HEK293T (cell line): Measurements from ENCODE around the gene PRKG2.

ENCODE experiments used
- BHLHE40 ChIP-seq: fragments of 450-650 bp; IDR thresholded peaks from 2 replicates; pipeline ENCODE4 v1.6.1; 2016; ENCODE audit warnings: mild to moderate bottlenecking, moderate library complexity, borderline replicate concordance
- CTBP1 ChIP-seq: fragments of 450-650 bp; IDR thresholded peaks from 2 replicates; pipeline ENCODE4 v1.6.1; 2016; ENCODE audit warnings: borderline replicate concordance
- FOXA1 ChIP-seq: fragments of 450-650 bp; IDR thresholded peaks from 2 replicates; pipeline ENCODE4 v1.6.1; 2016; ENCODE audit warnings: mild to moderate bottlenecking
- FOXM1 ChIP-seq: fragments of 450-650 bp; IDR thresholded peaks from 2 replicates; pipeline ENCODE4 v1.6.1; 2017; ENCODE audit warnings: mild to moderate bottlenecking, borderline replicate concordance
- PKNOX1 ChIP-seq: fragments of 450-650 bp; IDR thresholded peaks from 2 replicates; pipeline ENCODE4 v1.6.1; 2016
- SP1 ChIP-seq: fragments of 450-650 bp; IDR thresholded peaks from 2 replicates; pipeline ENCODE4 v1.6.1; 2017
- SUZ12 ChIP-seq: fragments of 450-650 bp; IDR thresholded peaks from 2 replicates; pipeline ENCODE4 v1.6.1; 2016; ENCODE audit warnings: mild to moderate bottlenecking
- TARDBP ChIP-seq: fragments of 450-650 bp; IDR thresholded peaks from 2 replicates; pipeline ENCODE4 v1.6.1; 2016

GRCh38 chr4:81195475-81195874 lies 19.5 kb downstream of the PRKG2 start:
- no peak for TF ChIP-seq FOXM1
- TF ChIP-seq BHLHE40 = no peak
- TF ChIP-seq SUZ12 = no peak
- TF ChIP-seq PKNOX1 = no peak
- TF ChIP-seq SP1 = no peak
- no peak for TF ChIP-seq CTBP1
- no peak for TF ChIP-seq FOXA1
- no peak for TF ChIP-seq TARDBP
